ENCODE data around the gene DIP2C.
A peak's percentile ranks its signal among the peaks of the same experiment; 100 is the strongest.
"Not testable (repeated sequence)": the region's sequence is repeated elsewhere in the genome, so short reads cannot be mapped to it uniquely, and the experiment has no call there.

DIP2C gene

DNA sequence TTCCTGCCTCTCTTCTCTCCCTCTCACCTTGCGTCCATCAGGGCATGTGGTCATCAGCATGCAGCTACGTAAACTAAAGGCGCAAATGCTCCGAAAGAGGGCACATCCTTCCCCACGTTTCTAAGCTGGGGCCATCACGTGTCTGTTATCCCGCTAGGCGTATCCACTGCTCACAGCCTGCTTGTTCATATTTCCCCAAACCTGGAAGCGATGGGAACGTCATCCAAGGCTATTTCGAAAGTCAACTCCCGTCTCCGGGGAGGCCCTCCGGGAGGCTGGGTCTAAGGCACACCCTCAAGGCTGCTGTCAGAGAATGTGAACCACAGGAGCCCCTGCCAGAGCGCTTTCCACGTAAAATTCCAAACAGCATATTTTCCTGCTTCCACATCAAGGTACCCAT, 199.2 kb downstream of the DIP2C start:
- DNase-seq: no peak

DNA sequence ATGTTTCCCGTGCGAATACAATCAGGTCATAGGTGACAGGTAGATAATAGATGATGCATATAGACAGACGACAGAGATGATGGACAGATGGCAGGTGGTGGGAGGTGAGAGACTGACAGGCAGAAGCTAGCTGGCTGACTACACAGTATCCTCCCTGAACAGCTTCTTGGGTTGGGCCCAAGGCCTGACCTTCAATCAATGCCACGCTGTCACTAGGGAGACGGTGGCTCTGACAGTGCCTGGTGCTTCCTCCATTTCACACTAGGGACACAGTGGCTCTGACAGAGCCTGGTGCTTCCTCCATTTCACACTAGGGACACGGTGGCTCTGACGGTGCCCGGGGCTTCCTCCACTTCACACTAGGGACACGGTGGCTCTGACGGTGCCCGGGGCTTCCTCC, 200.1 kb downstream of the DIP2C start:
- no peak for DNase-seq

DNA sequence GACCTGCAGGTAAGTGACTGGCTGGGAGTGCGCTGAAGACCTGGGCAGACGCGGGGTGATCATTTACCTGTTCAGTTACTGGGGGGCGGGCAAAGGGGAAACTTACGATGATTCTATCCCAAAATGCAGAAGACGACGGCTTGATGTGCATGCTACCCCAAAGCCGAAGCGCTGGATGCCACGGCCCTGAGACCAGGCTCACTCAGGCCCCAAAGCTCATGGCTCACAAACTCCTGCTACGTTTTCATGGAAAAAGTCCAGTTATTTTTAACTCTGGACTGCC, 200.6 kb downstream of the DIP2C start:
- DNase-seq: no peak

DNA sequence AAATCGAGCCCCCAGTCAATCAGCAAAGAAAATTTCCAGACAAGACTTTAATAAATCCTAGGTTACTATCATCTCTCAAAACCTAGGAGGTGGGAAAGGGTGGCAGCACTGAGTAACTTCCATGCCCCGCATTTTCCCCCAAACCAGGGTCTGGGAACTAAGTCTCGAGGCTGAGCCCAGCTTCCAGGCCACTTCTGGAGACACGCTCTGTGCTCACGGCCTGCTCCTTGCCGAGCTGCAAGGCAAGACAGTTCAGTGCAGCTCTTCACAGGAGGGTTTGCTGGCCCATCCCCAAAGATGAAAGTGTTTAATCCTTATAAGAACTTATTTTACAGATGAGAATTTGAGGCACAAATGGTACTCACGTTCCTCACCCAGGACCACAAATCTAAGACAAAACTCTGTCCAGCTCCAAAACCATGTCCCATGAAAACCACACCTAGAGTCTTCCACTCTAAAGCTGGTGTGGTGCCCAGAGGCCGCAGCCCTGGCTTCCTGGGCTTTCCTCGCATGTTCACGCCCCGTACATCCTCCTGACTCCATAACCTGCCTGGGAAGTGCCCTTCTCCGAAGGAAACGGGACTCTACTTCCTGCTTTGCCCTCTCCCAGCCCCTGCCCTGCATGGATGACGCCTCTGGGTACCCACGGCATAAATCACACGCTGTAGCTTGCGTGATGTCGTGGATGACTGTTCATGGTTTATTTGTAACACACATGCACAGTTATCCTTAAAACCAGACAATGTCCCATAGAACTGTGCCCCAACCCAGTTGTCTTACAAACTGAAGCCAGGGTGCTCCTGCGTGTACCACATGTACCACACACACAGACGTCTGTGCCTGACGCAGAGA, 201.2 kb downstream of the DIP2C start:
- no peak for DNase-seq

DNA sequence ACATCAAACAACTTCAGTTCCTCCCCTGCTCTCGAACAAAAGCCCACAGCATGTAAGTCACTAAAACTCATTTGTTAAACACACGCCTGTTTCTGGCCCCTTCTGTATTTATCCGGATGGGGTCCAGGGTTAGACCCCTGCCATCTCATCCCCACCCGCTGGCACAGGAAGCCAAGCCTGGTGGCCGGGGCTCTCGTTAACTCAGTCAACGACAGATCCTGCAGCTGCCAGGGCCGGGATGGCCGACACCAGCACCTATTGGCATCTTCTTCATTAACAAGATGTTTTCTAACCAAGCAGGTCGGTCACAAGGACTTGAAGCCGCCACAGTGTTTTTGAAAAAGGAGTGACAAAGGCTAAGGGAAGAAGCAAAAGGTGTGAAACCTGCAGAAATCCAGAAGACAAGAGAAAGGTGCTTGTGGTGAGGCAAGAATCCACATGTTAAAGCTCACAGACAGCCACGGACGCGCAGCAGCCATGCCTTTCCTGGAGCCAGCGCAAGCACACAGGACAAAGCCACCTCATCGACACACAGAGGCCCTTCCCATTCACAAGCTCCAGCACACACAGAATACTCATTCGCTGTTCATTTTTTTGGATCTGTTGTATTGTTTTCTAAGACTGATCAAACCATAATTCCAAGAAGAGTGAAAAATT, 202.7 kb downstream of the DIP2C start:
- DNase-seq: no peak

DNA sequence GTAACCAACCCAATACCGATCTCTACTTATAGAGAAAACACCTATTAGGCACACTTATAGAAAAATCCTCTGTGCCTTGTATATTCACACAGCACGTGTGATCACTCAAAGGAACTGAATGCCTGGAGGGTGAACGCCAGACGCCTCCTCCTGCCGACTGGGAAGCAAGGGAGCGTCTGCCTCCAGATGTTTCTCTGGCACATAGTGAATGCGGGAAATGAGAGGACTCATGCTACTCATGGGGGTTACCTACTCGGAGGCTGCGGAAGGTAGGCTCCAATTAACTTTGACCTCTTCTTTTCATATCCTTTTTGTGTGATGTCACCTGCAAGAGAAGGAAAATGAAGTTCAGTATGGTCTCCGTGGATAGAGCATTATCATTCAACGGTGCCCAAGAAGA, 203.3 kb downstream of the DIP2C start:
- DNase-seq: no peak

DNA sequence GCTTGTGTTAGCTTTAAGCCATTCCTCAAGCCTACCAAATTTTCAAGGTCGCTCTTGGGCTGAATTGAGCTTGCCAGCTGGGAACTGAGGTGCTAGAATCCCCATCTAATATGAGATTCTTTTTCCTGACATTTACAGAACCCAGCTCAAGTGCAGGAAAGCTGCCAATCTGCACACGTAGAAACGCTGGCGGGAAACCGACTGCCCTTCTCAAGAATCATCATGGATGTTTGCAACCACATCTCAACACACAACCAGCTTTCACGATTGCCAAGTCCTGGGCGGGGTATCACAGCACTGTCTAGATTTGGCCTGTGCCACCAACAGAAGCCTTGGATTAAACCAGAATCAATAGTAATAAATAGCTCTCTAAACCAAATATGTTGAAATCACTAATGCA, 203.7 kb downstream of the DIP2C start:
- no peak for DNase-seq

DNA sequence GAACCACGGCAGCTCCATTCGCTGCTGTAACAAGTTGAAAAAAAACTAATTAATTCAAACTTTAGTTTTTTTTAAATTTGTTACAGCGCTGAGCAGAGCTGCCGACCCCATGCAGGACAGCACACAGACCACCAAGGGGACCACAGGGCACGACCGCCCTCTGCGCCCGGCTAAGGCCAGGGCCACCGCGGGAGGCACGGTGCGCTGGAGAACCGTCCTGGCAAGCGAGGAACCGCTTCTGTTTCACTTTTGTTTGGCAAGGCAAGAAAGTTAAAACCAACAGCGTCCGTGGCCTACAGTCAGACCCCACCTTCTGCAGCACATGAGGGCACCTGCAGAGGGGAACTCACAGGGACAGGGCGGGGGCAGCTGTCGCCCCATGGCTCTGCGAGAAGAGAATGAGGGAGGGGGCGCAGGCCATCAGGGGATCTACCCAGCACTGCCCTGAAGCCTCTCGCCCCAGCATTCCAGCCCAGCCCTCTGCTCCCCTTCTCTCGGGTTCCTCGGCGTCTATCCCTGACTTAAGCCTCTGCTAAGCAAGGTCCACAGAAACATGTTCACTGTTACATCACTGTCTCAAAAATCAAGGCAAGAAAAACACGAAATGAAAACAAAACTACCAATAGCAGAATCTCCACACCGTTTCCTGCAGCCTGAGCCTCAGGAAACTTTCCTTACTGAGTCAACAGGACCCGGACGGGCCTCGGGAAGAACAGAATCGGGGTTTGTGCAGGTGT, 204.4 kb downstream of the DIP2C start:
- DNase-seq: no peak

DNA sequence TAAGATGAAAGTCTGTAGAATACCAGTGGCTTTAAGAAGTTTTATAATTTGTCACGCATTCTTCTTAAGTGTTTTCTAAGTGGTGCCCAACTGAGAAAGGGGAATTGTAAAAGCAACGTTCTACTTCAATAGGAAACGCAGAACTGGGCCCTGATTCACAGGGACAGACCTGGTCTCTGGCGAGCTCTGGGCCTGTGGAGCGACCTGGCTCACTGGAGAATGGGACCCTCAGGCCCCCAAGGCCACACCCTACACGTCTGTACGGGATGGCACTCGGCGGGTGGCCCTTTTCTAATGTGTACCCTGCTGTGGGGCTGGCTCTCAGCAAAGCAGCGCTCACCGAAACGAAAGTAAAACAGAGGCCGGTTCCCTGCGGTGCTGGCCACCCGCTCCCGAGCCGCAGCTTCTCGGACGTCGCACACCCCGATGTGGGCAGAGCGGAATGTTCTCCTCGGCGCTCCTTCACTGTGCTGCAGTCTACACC, 205.0 kb downstream of the DIP2C start:
- DNase-seq: peak in 1 of 2 experiments; percentile 7

DNA sequence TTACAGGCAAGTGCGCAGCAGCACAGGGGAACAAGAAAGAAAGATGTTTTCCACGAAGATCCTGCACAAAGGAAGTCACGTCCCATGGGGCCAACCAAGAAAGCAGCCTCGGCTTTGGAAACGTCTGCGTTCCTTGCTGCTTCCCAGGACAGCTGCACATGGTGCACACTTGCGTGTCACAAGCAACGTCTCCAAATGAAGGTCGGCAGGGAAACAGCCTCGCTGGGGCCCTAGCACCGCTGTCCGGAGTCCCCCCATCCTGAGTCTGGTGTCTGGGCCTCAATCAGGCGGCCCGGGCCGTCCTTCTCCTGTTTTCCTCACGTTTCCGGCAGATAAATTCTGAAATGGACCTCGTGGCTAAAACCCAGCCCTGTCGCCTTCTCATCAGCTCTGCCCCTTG, 206.2 kb downstream of the DIP2C start:
- DNase-seq: no peak

DNA sequence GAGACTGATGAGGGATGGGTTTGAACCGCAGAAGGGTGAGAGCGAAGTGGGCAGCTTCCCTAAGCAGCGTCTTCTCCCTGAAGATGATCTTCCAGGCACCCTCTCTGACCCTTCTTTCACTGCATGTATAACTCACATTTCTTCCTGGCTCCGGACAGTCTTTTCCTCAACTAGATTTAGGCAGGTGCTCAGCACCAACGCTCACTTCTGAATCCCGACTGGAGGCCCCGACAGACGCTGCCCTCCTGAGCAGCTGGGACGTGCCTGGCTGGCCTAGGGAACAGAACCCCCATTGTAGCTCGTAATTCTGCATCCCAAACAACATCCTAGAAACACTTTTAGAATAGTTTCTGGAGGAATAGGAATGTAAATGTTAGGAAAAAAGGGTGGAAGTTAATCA, 206.6 kb downstream of the DIP2C start:
- DNase-seq: no peak

DNA sequence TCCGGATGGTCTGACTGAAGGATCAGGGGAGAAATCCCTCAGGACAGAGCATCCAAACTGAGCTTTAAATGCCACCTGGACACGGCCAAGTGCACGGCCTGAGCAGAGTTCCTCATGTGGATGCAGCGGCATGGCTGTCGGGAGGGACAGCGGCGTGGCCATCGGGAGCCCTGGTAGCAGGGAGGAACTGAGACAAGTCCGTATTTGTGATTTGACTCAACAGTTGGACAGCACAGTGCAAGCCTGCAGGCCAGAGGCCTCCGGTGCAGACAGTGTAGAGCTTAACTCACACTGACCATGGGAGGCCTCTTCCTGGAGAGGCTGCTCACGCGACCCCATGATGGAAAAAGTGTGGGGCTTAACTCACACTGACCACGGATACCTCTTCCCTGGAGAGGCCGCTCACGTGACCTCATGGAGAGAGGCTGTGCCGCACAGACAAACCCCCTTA, 207.4 kb downstream of the DIP2C start:
- no peak for DNase-seq

DNA sequence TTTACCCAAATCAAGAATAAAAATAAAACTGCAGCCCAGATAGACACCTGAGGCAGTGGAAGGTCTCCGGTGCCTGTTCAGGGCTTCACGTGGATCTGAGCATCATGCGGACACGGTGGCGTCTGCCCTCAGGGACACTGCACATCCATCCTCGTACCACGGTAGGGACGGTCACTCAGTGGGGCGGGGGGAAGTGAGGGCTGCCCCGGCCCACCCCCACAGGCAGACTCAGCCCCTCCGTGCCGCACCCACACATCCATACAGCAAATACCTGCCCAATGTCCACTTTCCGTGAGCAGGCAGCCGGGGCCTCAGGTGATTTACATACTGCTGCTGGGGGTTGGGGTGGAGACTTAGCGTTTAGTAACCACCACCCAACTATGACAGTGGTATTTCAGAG, 207.8 kb downstream of the DIP2C start:
- DNase-seq: no peak

DNA sequence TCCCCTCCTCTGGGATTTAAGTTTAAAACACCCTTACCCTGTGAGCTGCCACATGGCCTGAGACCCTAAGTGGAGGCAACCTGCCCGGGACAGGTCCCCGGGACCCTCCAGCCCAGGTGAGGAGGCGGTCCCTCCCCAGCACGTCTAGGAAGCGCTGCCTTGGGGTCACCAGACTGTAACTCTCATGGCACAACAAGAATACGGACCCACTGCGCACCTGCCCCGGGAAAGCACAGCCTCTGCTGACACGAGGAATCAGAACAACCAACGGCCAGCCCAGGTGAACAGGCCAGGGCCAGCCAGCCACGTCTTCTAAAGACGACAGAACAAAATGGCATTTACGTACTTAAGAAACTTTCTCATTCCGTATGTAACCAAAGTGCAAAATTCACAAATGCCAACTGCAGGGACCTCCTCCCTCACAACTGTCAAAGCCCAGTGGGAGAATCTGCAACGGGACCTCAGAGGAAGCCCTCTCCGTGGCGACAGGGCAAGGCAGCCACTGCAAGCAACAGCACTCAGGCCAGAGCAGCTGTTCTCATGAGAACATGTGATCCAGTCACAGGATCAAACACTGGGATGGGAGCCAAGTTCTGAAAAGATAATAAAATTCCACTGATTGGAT, 208.4 kb downstream of the DIP2C start:
- no peak for DNase-seq

DNA sequence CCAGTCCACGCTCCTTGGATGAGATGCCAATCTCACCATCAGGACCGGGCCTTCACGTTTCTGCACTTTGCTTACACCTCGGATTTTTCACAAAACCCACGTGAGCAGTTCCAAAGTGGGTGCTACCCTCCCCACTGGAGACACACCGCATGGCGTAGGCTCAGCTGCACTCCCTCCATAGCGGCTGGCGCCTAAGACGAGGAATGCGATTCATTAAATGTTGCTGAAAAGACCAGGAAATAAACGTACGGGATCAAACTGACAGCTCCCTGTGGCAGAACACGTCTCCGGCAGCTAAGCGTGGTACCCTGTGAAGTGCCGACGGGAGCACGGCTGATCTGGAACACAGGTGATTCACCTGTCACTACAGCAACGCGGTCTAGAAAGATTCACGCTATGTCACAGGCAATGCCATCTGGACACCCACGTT, 209.0 kb downstream of the DIP2C start:
- no peak for DNase-seq

DNA sequence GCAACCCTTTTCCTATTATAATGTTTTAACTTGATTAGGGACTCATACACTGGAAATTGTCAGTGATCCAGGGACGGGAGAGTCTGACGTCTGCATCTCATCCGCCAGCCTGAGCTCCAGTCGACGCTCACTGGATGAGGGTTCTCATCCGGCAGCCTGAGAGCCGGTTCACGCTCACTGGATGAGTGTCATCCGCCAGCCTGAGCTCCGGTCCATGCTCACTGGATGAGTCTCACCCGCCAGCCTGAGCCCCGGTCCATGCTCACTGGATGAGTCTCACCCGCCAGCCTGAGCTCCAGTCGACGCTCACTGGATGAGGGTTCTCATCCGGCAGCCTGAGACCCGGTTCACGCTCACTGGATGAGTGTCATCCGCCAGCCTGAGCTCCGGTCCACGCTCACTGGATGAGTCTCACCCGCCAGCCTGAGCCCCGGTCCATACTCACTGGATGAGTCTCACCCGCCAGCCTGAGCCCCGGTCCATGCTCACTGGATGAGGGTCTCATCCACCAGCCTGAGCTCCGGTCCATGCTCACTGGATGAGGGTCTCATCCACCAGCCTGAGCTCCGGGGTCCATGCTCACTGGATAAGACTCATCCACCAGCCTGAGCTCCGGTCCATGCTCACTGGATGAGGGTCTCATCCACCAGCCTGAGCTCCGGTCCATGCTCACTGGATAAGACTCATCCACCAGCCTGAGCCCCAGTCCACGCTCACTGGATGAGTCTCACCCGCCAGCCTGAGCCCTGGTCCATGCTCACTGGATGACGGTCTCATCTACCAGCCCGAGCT, 209.6 kb downstream of the DIP2C start:
- not testable (repeated sequence) for DNase-seq

DNA sequence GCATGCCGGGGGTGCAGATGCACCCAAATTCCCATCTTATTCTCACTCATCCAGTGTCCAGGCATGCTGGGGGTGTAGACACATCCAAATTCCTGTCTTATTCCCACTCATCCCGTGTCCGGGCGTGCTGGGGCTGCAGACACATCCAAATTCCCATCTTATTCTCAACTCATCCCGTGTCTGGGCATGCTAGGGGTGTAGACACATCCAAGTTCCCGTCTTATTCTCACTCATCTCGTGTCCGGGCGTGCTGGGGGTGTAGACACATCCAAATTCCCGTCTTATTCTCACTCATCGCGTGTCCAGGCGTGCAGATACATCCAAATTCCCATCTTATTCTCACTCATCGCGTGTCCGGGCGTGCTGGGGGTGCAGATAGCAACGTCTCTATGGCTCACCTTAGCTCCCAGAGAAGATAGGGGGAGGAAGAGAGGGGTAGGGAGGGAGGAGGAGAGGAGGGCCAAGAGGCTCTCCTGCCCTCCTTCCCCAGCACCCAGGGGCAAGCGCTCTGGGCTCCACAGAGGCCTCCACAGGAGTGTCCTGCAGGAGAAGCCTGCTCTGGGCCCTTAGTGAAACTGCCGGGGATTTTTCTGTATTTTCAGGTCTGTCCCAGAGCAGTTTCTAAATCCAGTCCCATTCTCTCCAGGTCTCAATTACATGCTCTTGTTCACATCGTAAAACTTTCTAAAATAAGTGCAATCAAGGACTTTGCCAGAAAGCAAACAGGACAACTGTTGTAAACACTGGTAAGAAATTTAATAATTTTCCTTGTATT, 210.8 kb downstream of the DIP2C start:
- no peak for DNase-seq

DNA sequence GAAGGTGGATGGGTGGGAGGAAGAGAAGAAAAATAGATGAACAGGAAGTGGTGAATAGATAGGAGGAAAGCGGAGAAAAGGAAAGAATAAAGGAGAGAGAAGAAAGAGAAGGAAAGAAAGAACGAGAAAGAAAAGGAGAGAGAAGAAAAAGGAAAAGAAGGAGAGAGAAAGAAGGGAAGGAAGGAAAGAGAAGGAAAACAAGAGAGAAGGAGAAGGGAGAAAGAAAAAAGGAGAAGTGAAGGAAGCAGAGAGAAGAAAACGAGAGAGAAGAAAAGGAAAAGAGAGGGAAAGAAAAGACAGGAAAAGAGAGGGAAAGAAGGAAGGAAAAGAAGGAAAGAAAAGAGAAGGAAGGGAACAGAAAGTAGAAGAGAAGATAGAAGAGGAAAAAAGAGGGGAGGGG, 211.8 kb downstream of the DIP2C start:
- no peak for DNase-seq

DNA sequence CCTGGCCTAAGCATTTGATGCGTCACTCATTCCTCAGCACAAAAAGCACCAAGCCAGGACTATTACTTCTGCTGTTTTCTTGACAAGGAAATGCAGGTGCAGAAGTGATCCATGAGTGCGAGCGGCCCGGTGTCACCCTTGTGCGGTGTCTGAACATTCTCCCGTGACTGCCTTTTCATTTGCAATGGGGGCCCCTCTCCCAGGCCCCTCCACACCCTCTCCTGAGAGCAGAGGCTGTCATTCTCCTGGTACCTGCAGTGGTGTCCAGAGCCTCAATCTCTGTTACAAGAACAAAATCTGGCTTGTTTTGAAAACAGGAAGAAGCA, 213.1 kb downstream of the DIP2C start:
- no peak for DNase-seq

DNA sequence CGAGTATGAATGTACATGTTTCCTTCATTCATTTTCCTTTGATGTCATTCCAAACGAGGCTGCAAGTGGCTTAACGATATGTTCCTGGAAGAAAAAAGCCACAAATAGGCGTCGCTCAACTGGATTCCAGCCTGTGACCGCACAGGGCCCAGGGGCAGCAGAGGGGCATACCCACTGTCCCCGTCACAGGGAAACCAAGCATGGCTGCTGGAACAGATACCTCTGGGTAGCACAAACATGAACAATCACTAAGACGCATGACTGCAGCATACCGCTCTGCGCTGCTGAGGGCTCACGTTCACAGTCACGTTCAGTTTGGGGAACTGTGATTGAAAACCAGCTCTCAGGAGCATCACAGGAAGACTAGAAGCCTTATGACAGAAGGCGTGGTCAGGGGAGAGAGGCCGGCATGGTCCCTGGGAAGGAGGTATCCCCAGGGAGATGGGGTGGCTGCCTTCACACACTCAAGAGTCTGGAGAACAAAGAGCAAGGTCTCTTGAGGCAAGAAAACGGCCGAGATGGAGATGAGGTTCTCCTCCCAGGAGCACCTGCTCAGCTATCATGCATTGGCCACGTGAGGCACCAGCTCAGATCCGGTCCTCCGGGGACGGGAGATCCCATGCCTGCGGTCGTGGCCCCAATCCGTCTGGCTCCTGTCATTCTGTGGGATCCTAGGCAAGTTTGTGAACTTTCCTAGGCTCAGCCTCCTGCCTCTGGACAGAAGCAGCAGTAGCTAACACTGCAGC, 213.6 kb downstream of the DIP2C start:
- no peak for DNase-seq

DNA sequence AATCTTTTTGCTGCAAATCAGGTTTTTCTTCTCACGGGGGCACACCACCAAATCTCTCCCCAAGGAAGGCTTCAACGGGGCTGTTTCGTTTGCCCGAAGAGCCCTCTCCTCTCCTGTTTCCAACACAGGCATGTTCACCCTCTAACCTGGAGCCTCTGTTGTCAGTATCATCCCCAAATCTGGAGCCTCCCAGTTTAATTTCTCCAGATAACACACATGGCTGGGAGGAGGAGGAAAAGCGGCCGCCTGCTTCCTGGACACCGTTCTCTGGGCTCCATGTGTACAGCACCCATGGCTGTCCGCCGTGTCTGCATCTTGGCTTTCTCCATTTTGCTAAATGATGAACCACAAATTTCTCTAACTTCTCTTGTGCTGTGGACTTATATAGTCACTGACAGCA, 214.5 kb downstream of the DIP2C start:
- no peak for DNase-seq
